Prostate gland (tissue), 2 donors: ENCODE measurements around the gene OSTC. TPM values are rescaled to one million over a fixed set of nuclear protein-coding genes. Genes with fewer than 3 reads are reported as not detected.
A peak's percentile ranks its signal among the peaks of the same experiment; 100 is the strongest.

Experiments used
- DNase-seq: peaks from one replicate; pipeline ENCODE4 v3.0.0-alpha.2; 2019; ENCODE audit warnings: low spot score
- H3K27ac ChIP-seq, 2 donors: fragments of 200-600 bp; sonication (generic); 2 replicates each; pipeline ENCODE4 v1.5.1; 2017 to 2019
- H3K27me3 ChIP-seq: fragments of 200-600 bp; sonication (generic); replicated peaks from 2 replicates; pipeline ENCODE4 v1.5.1; 2019; ENCODE audit not compliant: insufficient read depth
- H3K36me3 ChIP-seq, 2 donors: fragments of 200-600 bp; sonication (generic); 1 replicate in 1 of 2; 2 replicates in 1 of 2; pipeline versions ENCODE4 v1.5.1 to v1.8.1; 2017 to 2019
- H3K4me1 ChIP-seq: fragments of 200-600 bp; sonication (generic); replicated peaks from 2 replicates; pipeline ENCODE4 v1.5.1; 2019
- H3K4me3 ChIP-seq, 2 donors: fragments of 200-600 bp; sonication (generic); 2 replicates each; pipeline ENCODE4 v1.5.1; 2017 to 2019
- H3K9me3 ChIP-seq: fragments of 200-600 bp; sonication (generic); 2 replicates; pipeline ENCODE4 v1.5.1; 2017
- CTCF ChIP-seq, 4 experiments: fragments of 200-600 bp in 2 of 4; fragments of 450-650 bp in 2 of 4; sonication (generic) in 2 of 4; IDR thresholded peaks; 1 replicate in 3 of 4; 2 replicates in 1 of 4; pipeline ENCODE4 v1.5.1; 2016 to 2019; ENCODE audit warnings: antibody characterized with exemption in 4 of 4, mild to moderate bottlenecking in 2 of 4, moderate library complexity in 2 of 4
- POLR2A ChIP-seq: fragments of 450-650 bp; IDR thresholded peaks from one replicate; pipeline ENCODE4 v1.6.1; 2016; ENCODE audit warnings: antibody characterized with exemption, mild to moderate bottlenecking
- POLR2AphosphoS5 ChIP-seq: sonication (generic); formaldehyde crosslinking; IDR thresholded peaks from one replicate; pipeline ENCODE4 v1.6.1; 2017; ENCODE audit warnings: antibody characterized with exemption
- WGBS: methylation state at CpG from one replicate; pipeline ENCODE4 v1.1.5; 2018; 5-methylcytosine and 5-hydroxymethylcytosine counted together
- intact Hi-C: fragments of 100-400 bp; cut with DNase I; formaldehyde crosslinking; loops from one replicate; pipeline ENCODE4 v1.14.2; 2022
- total RNA-seq, 2 donors: library from RNA; depleted of rRNA; stranded (reverse); fragments of >200 nt; gene quantifications; one replicate each; pipeline ENCODE4 v1.1.0, GENCODE V29; 2016

The OSTC gene
- total RNA-seq, 2 donors from 2014 or later, result 48.7 to 85.9 TPM

- DNase-seq, result no peak
- no peaks in the 10 kb centered on the region for H3K4me1 ChIP-seq
- H3K36me3 ChIP-seq, result no peaks in the 10 kb centered on the region
- no peak overlapping the region for H3K4me3 ChIP-seq
- no peak overlapping the region for H3K27ac ChIP-seq
- intact Hi-C loops, result no loop called here
- H3K27me3 ChIP-seq, result no peaks in the 10 kb centered on the region
- TF ChIP-seq POLR2A (no peak), POLR2AphosphoS5 (no peak), CTCF (IDR thresholded peaks at IDR 0.05) (no peak)
- 96% methylated on average over 4 of the region's 4 CpGs for WGBS
- no peaks in the 10 kb centered on the region for H3K9me3 ChIP-seq
Observed at GRCh38 chr4:108607079-108607815, 43.2 kb upstream of the OSTC start.

DNA sequence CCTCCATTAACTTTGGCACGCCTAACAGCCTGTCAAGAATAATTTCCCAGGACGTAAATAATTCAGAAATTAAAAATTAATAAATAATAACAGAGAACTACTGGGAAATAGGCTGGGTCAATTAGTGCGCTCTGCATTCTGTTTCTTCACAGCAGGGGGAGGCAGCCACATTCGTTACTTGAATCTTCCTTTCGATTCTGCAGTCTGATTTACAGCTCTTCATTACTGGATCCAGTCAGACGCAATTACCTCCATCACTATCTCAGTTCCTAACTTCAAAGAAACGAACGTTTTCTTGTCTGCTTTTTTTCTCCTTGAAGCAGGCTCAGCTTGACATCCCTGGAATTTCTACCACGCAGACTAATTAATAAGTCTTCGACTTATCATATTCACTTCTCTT is 39.0 kb upstream of the OSTC start:
- Histone ChIP-seq H3K27me3 (no peaks in the 10 kb centered on the region), H3K4me1 (no peaks in the 10 kb centered on the region), H3K9me3 (no peaks in the 10 kb centered on the region), H3K36me3 (no peaks in the 10 kb centered on the region), H3K27ac (no peak overlapping the region), H3K4me3 (no peak overlapping the region)
- 51% methylated on average over 10 of the region's 10 CpGs for WGBS
- TF ChIP-seq POLR2A, result no peak
- TF ChIP-seq POLR2AphosphoS5, result no peak
- TF ChIP-seq CTCF (IDR thresholded peaks at IDR 0.05), result no peak
- intact Hi-C loops, result no loop called here
- no peak for DNase-seq

- Histone ChIP-seq H3K4me3 (no peak overlapping the region), H3K36me3 (no peaks in the 10 kb centered on the region), H3K27ac (no peak overlapping the region), H3K9me3 (no peaks in the 10 kb centered on the region), H3K4me1 (no peaks in the 10 kb centered on the region), H3K27me3 (no peaks in the 10 kb centered on the region)
- intact Hi-C loops, result no loop called here
- 79% methylated on average over 6 of the region's 6 CpGs for WGBS
- TF ChIP-seq POLR2A (no peak), CTCF (IDR thresholded peaks at IDR 0.05) (no peak), POLR2AphosphoS5 (no peak)
- no peak for DNase-seq
Observed at GRCh38 chr4:108612365-108612764, 38.0 kb upstream of the OSTC start.

- TF ChIP-seq POLR2A, result no peak
- TF ChIP-seq CTCF (IDR thresholded peaks at IDR 0.05), result no peak
- no peak for TF ChIP-seq POLR2AphosphoS5
- H3K4me1 ChIP-seq, result no peaks in the 10 kb centered on the region
- no peaks in the 10 kb centered on the region for H3K27me3 ChIP-seq
- peak overlapping the region; percentile 64 to 70 for H3K27ac ChIP-seq
- WGBS, result 71% methylated on average over 7 of the region's 7 CpGs
- intact Hi-C loops, result no loop called here
- DNase-seq, result no peak
- no peaks in the 10 kb centered on the region for H3K9me3 ChIP-seq
- H3K36me3 ChIP-seq, result peaks cover 0 to 7% of the 10 kb centered on the region in 2 donors
- peak overlapping the region; percentile 52 to 57 for H3K4me3 ChIP-seq
Observed at GRCh38 chr4:108619372-108620100, 30.9 kb upstream of the OSTC start.
